T-cell (primary cell): Measurements from ENCODE around the gene FBXL4. TPM values are rescaled to one million over a fixed set of nuclear protein-coding genes. Genes with fewer than 3 reads are reported as not detected.

Source experiments
- ATAC-seq, 4 experiments: fragments of 200-7000 bp in 3 of 4; fragments of 150-1000 bp in 1 of 4; cut with Tn5 transposase; replicated peaks in 1 of 4; 1 replicate in 3 of 4; 2 replicates in 1 of 4; pipeline ENCODE4 v1.10.0; 2021; ENCODE audit warnings: moderate library complexity in 3 of 4, mild to moderate bottlenecking in 2 of 4, moderate number of reproducible peaks in 1 of 4
- CTCF ChIA-PET, 2 donors: fragments of 300-600 bp; sonication (Branson Sonifier 250); formaldehyde crosslinking; loops; one replicate each; lab custom pipeline; 2022; ENCODE audit warnings: antibody characterized with exemption in 2 of 2; lab: Charles Lee
- POLR2A ChIA-PET, 2 donors: fragments of 300-600 bp; sonication (Branson Sonifier 250); formaldehyde crosslinking; loops; one replicate each; lab custom pipeline; 2022; ENCODE audit warnings: antibody characterized with exemption in 2 of 2; lab: Charles Lee
- DNase-seq, 35 experiments: peaks; one replicate each; pipeline versions ENCODE4 v3.0.0 to v3.0.0-alpha.2; 2013 to 2023
- H3K27ac ChIP-seq: one replicate; pipeline ENCODE4 v1.5.1; 2013; ENCODE audit warnings: low read length
- H3K27me3 ChIP-seq, 2 experiments: replicated peaks in 1 of 2; 1 replicate in 1 of 2; 2 replicates in 1 of 2; pipeline versions ENCODE4 v1.6.1 to v1.7.0; 2013; ENCODE audit warnings: low read length in 1 of 2, mixed read lengths in 1 of 2; ENCODE audit not compliant: control insufficient read depth in 2 of 2, insufficient read depth in 2 of 2; ENCODE audit errors: extremely low read depth in 1 of 2
- H3K36me3 ChIP-seq, 2 donors: 1 replicate in 1 of 2; 2 replicates in 1 of 2; pipeline versions ENCODE4 v1.6.1 to v1.7.0; 2013; ENCODE audit warnings: low read length in 1 of 2; ENCODE audit not compliant: control insufficient read depth in 2 of 2, insufficient read depth in 1 of 2; ENCODE audit errors: extremely low read depth in 1 of 2
- H3K4me1 ChIP-seq, 2 experiments: 1 replicate in 1 of 2; 2 replicates in 1 of 2; pipeline versions ENCODE4 v1.6.1 to v1.7.0; 2013; ENCODE audit warnings: low read length in 2 of 2, mixed read lengths in 1 of 2; ENCODE audit not compliant: insufficient read depth in 2 of 2, control insufficient read depth in 1 of 2; ENCODE audit errors: extremely low read depth in 1 of 2
- H3K4me3 ChIP-seq, 2 donors: 1 replicate in 1 of 2; 2 replicates in 1 of 2; pipeline versions ENCODE4 v1.5.1 to v1.7.0; 2013; ENCODE audit warnings: mild to moderate bottlenecking in 2 of 2, low read length in 1 of 2, moderate library complexity in 1 of 2; ENCODE audit not compliant: control insufficient read depth in 1 of 2; ENCODE audit errors: extremely low read depth in 1 of 2
- H3K9me3 ChIP-seq: 2 replicates; pipeline ENCODE4 v1.7.0; 2013
- H3K27ac Mint-ChIP-seq, 2 donors: one replicate each; pipeline ENCODE4 v1.8.0; 2020 to 2021; ENCODE audit warnings: mild to moderate bottlenecking in 2 of 2, mixed read lengths in 2 of 2
- H3K27me3 Mint-ChIP-seq, 2 donors: one replicate each; pipeline ENCODE4 v1.8.0; 2021 to 2022; ENCODE audit warnings: mixed read lengths in 2 of 2
- H3K36me3 Mint-ChIP-seq: one replicate; pipeline ENCODE4 v1.8.0; 2021; ENCODE audit warnings: mixed read lengths
- H3K4me1 Mint-ChIP-seq, 3 donors: one replicate each; pipeline ENCODE4 v1.8.0; 2020 to 2022; ENCODE audit warnings: mixed read lengths in 3 of 3, mild to moderate bottlenecking in 1 of 3
- H3K4me3 Mint-ChIP-seq, 3 donors: one replicate each; pipeline ENCODE4 v1.8.0; 2020 to 2022; ENCODE audit warnings: mild to moderate bottlenecking in 3 of 3, mixed read lengths in 3 of 3, moderate library complexity in 3 of 3
- H3K9me3 Mint-ChIP-seq, 3 donors: one replicate each; pipeline ENCODE4 v1.8.0; 2020 to 2022; ENCODE audit warnings: mixed read lengths in 3 of 3
- WGBS: methylation state at CpG from one replicate; pipeline ENCODE4 v1.1.5; 2013; ENCODE audit warnings: missing lambda C conversion rate; ENCODE audit not compliant: insufficient coverage; 5-methylcytosine and 5-hydroxymethylcytosine counted together
- total RNA-seq, 35 experiments: library from RNA in 6 of 35; stranded (reverse) in 6 of 35; fragments of 120-200 nt in 1 of 35; gene quantifications; one replicate each; pipeline versions ENCODE4 v1.2.1 to v1.2.4 and lab custom pipeline; 2013 to 2026

Gene FBXL4
- total RNA-seq, 5 donors from 2014 or later (not counting 1 experiment from before 2014, with no cell fraction given), result 13.4 to 19.5 (median 15.9) TPM

GRCh38 chr6:98832284-98833056, 115.3 kb downstream of the FBXL4 start:
- Mint-ChIP-seq H3K36me3 (no peaks in the 10 kb centered on the region), H3K9me3 (no peaks in the 10 kb centered on the region), H3K4me3 (peak overlapping the region; percentile 84 to 94 (median 90)), H3K4me1 (peaks cover 51 to 63% (median 58%) of the 10 kb centered on the region in 3 donors), H3K27ac (no peak overlapping the region), H3K27me3 (peaks cover 75 to 77% of the 10 kb centered on the region in 2 donors)
- Histone ChIP-seq H3K4me1 (peaks cover 18 to 65% of the 10 kb centered on the region in 2 experiments), H3K36me3 (no peaks in the 10 kb centered on the region), H3K9me3 (no peaks in the 10 kb centered on the region), H3K27ac (no peak overlapping the region), H3K4me3 (peak overlapping the region in 1 of 2 donors; percentile 89), H3K27me3 (peaks cover 28 to 77% of the 10 kb centered on the region in 2 experiments)
- ChIA-PET CTCF (interaction anchor here in 1 of 2 donors (1.1 kb wide), 1 partner anchor 15 kb away, joined by 4 read pairs; no protein-coding TSS in a partner anchor), POLR2A (interaction anchor here in 1 of 2 donors (0.5 kb wide), 1 partner anchor 592 kb away, joined by 3 read pairs; no protein-coding TSS in a partner anchor)
- ATAC-seq (no peak), DNase-seq (peak in 1 of 35 experiments; percentile 9)
- WGBS, result 8% methylated on average over 59 of the region's 59 CpGs

- DNase-seq (peak in 1 of 35 experiments; percentile 2), ATAC-seq (no peak)
- peak overlapping the region in 1 of 2 donors; percentile 89 for H3K4me3 ChIP-seq
- peak overlapping the region; percentile 45 to 94 (median 57) for H3K4me3 Mint-ChIP-seq
- peaks cover 76 to 77% of the 10 kb centered on the region in 2 donors for H3K27me3 Mint-ChIP-seq
- peaks cover 31 to 81% of the 10 kb centered on the region in 2 experiments for H3K27me3 ChIP-seq
- CTCF ChIA-PET, result interaction anchor here in 1 of 2 donors (1.1 kb wide), 1 partner anchor 15 kb away, joined by 4 read pairs; no protein-coding TSS in a partner anchor
- WGBS, result 6% methylated on average over 3 of the region's 11 CpGs
- H3K36me3 ChIP-seq, result no peaks in the 10 kb centered on the region
- no peak overlapping the region for H3K27ac Mint-ChIP-seq
- H3K4me1 Mint-ChIP-seq, result peaks cover 51 to 61% (median 61%) of the 10 kb centered on the region in 3 donors
- H3K36me3 Mint-ChIP-seq, result no peaks in the 10 kb centered on the region
- POLR2A ChIA-PET, result no interaction called here
- no peaks in the 10 kb centered on the region for H3K9me3 Mint-ChIP-seq
- H3K27ac ChIP-seq, result no peak overlapping the region
- peaks cover 18 to 67% of the 10 kb centered on the region in 2 experiments for H3K4me1 ChIP-seq
- no peaks in the 10 kb centered on the region for H3K9me3 ChIP-seq
These were observed 115.8 kb downstream of the FBXL4 start for GRCh38 chr6:98831959-98832283.

- H3K27me3 ChIP-seq, result peaks cover 31 to 79% of the 10 kb centered on the region in 2 experiments
- DNase-seq (peak in 1 of 35 experiments; percentile 21), ATAC-seq (no peak)
- no peak overlapping the region for H3K27ac ChIP-seq
- Mint-ChIP-seq H3K9me3 (no peaks in the 10 kb centered on the region), H3K27ac (no peak overlapping the region), H3K4me1 (peaks cover 51 to 57% (median 57%) of the 10 kb centered on the region in 3 donors), H3K36me3 (no peaks in the 10 kb centered on the region), H3K4me3 (peak overlapping the region; percentile 41 to 94 (median 48)), H3K27me3 (peaks cover 77% of the 10 kb centered on the region in 2 donors)
- WGBS, result 10% methylated on average over 52 of the region's 58 CpGs
- H3K4me1 ChIP-seq, result peaks cover 18 to 67% of the 10 kb centered on the region in 2 experiments
- CTCF ChIA-PET, result interaction anchor here in 1 of 2 donors (0.6 to 0.7 kb wide), 2 partner anchors 14 to 114 kb away, joined by 5 to 7 read pairs; no protein-coding TSS in a partner anchor
- POLR2A ChIA-PET, result no interaction called here
- no peaks in the 10 kb centered on the region for H3K36me3 ChIP-seq
- peak overlapping the region in 1 of 2 donors; percentile 20 for H3K4me3 ChIP-seq
- H3K9me3 ChIP-seq, result no peaks in the 10 kb centered on the region
These were observed 116.4 kb downstream of the FBXL4 start for GRCh38 chr6:98831057-98831958.

- 20% methylated on average over 1 of the region's 2 CpGs for WGBS
- H3K4me1 ChIP-seq, result peaks cover 13 to 58% of the 10 kb centered on the region in 2 experiments
- no peak overlapping the region for H3K4me3 Mint-ChIP-seq
- H3K4me1 Mint-ChIP-seq, result peaks cover 47 to 57% (median 51%) of the 10 kb centered on the region in 3 donors
- H3K4me3 ChIP-seq, result no peak overlapping the region
- ChIA-PET CTCF (no interaction called here), POLR2A (no interaction called here)
- DNase-seq (no peak), ATAC-seq (no peak)
- no peaks in the 10 kb centered on the region for H3K9me3 ChIP-seq
- H3K27ac Mint-ChIP-seq, result no peak overlapping the region
- peaks cover 81% of the 10 kb centered on the region in 2 donors for H3K27me3 Mint-ChIP-seq
- H3K36me3 ChIP-seq, result no peaks in the 10 kb centered on the region
- H3K27ac ChIP-seq, result no peak overlapping the region
- H3K27me3 ChIP-seq, result peaks cover 40 to 77% of the 10 kb centered on the region in 2 experiments
- no peaks in the 10 kb centered on the region for H3K36me3 Mint-ChIP-seq
- H3K9me3 Mint-ChIP-seq, result no peaks in the 10 kb centered on the region
These were observed 117.6 kb downstream of the FBXL4 start for GRCh38 chr6:98830146-98830545.

- WGBS, result 7% methylated on average over 3 of the region's 14 CpGs
- peaks cover 40 to 78% of the 10 kb centered on the region in 2 experiments for H3K27me3 ChIP-seq
- H3K4me3 ChIP-seq, result peak overlapping the region in 1 of 2 donors; percentile 52
- no peak overlapping the region for H3K27ac Mint-ChIP-seq
- no peaks in the 10 kb centered on the region for H3K9me3 Mint-ChIP-seq
- peak overlapping the region in 1 of 3 donors; percentile 38 for H3K4me3 Mint-ChIP-seq
- ChIA-PET CTCF (no interaction called here), POLR2A (interaction anchor here in 1 of 2 donors (0.6 kb wide), 1 partner anchor 13 kb away, joined by 3 read pairs; no protein-coding TSS in a partner anchor)
- no peak overlapping the region for H3K27ac ChIP-seq
- DNase-seq (peak in 1 of 35 experiments; percentile 6), ATAC-seq (no peak)
- H3K4me1 Mint-ChIP-seq, result peaks cover 53 to 62% (median 56%) of the 10 kb centered on the region in 3 donors
- peaks cover 85 to 88% of the 10 kb centered on the region in 2 donors for H3K27me3 Mint-ChIP-seq
- no peaks in the 10 kb centered on the region for H3K9me3 ChIP-seq
- peaks cover 14 to 60% of the 10 kb centered on the region in 2 experiments for H3K4me1 ChIP-seq
- no peaks in the 10 kb centered on the region for H3K36me3 Mint-ChIP-seq
- no peaks in the 10 kb centered on the region for H3K36me3 ChIP-seq
These were observed 118.8 kb downstream of the FBXL4 start for GRCh38 chr6:98828941-98829411.
